ENCODE data around the gene SUPT20H. TPM values are rescaled to one million over a fixed set of nuclear protein-coding genes. Genes with fewer than 3 reads are reported as not detected.

The SUPT20H gene
- 36.8 and 40.6 TPM in 2 replicates for total RNA-seq

GRCh38 chr13:37058910-37059847 is at the start of gene SUPT20H:
TSS of gene SUPT20H (minus strand) at chr13:37059688. CDS start at chr13:37051490, 8,198 bp downstream.

GRCh38 chr13:37105251-37105714 is 45.8 kb upstream of the SUPT20H start, which contains the start of gene CSNK1A1L:
TSS of gene CSNK1A1L (minus strand) at chr13:37105664. CDS start at chr13:37105256, 408 bp downstream.

GRCh38 chr13:36999054-36999714 is 60.3 kb downstream of the SUPT20H start, which contains the start of gene ALG5:
TSS of gene ALG5 (minus strand) at chr13:36999340. CDS start at chr13:36999300, 40 bp downstream.

Other genes starting within 250 kb of the SUPT20H start
- gene RFXAP, start 240.5 kb downstream of the SUPT20H start, total RNA-seq, result 1.0 and 1.7 TPM in 2 replicates
- gene SMAD9, start 139.4 kb downstream of the SUPT20H start, total RNA-seq, result 2.1 and 2.7 TPM in 2 replicates
- 27.4 and 27.5 TPM in 2 replicates for gene ALG5, start 60.3 kb downstream of the SUPT20H start, total RNA-seq
- gene EXOSC8, start 58.9 kb downstream of the SUPT20H start, total RNA-seq, result 61.8 and 69.1 TPM in 2 replicates
- not detected in 2 replicates for gene CSNK1A1L, start 46.0 kb upstream of the SUPT20H start, total RNA-seq